ENCODE data around the gene KRTAP10-12.

The KRTAP10-12 gene

DNA sequence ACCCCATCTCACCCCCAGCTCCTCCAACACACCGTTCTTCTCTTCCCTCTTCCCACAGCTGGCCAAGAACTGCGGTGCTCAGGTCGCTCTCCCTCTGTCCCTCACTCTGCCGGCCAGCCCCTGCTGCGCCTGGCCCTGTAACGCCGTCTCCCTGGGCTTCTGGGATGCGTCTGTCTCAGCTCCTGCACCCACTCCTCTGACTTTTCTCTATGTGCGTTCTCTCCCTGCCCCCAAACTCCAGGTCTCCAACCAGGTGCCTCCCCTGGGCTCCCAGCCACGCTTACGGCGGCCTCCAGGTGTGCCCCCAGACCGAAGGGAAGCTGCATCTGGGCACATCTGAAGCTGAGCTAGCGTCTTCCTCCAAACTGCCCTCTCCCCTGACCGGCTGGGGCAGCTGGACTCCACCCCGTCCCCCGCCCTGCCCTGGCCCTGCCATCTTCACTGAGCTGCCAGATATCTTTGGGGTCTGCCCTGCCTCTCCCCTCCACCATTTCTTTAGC lies 2.6 kb downstream of the KRTAP10-12 start:
- no peak for DNase-seq

DNA sequence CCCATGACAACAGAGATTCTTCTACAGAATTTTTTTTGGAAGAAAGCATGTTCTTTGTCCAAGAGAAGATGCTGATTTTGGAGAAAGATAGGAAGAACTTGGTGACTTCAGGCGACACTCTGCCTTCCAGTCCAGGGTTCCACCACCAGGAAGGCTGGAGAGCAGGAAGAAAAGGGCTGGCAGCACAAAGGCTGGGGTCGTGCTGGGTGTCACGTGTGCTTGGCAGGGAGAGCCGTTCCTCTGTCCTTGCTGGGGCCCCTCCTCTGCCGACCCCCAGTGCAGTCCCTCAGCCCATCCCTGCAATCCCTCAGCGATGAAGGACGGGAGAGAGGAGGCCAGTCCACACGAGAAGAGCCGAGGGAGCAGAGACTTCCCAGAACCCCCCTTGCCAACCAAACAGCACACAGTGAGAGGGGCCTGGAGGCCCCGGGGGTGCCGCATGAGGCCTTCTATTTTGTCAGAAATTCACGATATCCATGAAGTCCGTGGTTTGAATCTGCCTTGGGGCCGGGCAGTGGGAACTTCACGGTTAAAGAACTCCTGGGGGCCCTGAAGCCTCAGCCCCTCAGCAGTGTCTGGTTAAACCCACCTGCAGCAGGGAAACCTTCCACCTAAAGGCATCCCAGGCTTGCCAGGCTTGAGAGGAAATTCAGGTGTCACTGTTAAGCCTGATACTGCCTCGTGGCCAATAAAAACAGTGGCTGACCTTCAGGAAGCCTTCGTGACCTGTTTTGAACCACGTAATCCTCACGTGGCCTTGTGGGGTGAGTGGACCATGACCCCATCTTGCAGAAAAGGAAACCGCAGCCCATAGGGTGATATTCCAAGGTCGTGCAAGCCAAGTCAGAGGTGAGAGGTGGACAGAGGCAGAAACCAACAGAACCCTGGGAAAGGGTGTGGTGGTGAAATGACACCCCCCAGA lies 3.4 kb downstream of the KRTAP10-12 start:
- DNase-seq: no peak

DNA sequence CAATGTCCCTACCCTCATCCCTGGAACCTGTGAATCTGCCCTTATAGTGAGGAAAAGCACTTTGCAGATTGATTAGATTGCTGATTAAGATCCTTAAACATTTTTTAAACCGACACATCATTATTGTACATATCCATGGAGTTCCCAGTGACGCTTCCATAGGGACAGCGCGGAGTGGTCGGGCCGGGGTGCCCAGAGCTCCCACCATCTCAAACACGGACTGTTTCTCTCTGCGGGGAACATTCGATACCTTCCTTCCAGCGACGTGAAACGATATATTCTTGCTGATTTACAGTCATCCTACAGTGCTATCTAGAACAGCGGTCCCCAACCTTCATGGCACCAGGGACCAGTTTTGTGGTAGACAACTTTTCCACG lies 4.0 kb downstream of the KRTAP10-12 start:
- no peak for DNase-seq

DNA sequence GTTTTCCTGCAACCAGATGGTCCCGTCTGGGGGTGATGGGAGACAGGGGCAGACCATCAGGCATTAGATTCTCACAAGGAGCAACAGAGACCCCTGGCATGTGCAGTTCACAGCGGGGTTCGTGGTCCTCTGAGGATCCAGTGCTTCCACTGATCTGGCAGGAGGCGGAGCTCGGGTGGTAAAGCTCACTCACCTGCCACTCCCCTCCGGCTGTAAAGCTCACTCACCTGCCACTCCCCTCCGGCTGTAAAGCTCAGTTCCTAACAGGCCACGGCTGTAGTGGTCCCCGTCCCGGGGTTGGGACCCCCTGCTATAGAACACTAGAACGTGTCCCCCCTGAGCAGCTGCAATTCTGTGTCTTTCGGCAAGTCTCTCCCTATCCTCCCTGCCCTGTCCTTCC lies 4.6 kb downstream of the KRTAP10-12 start:
- DNase-seq: no peak

- DNase-seq: no peak
Measured at GRCh38 chr21:44702111-44702972, 5.4 kb downstream of the KRTAP10-12 start.

DNA sequence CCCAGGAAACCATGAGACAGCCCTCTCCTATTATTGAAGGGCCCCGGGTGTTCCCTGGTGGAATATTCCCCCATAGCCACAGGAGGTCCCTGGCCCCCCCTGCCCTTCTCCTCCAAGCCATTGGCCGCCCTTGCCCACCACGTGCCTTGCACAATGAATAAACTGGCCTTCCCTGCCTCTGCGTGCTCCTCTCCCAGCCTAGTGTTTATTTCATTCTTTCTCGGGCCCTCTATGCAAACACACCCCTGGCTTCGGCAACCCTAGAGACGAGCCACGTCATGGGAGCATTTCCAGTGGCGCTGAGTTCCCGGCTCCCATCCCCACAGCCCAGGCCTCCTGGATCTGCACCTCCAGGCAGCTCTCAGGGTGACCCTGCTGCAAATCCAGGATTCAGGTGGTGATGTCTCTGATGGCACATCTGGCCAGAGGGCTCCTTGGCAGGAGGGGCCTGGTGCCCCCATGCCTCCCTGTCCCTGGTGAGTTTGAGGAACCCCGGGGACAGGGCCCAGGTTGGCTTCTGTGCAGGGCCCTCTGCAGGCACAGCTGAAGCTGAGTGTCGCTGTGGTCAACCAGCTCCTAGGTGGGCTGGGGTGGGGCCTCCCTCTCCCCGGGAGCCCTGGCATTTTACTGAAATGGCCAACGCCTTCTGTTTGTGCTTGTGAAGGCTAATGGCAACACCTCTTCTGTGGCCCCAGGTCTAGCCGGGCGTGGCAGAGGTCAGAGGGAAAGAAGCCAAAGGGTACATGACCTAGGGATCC lies 6.2 kb downstream of the KRTAP10-12 start:
- DNase-seq: peak; percentile 58

GRCh38 chr21:44703731-44704635 lies 7.0 kb downstream of the KRTAP10-12 start:
- no peak for DNase-seq

DNA sequence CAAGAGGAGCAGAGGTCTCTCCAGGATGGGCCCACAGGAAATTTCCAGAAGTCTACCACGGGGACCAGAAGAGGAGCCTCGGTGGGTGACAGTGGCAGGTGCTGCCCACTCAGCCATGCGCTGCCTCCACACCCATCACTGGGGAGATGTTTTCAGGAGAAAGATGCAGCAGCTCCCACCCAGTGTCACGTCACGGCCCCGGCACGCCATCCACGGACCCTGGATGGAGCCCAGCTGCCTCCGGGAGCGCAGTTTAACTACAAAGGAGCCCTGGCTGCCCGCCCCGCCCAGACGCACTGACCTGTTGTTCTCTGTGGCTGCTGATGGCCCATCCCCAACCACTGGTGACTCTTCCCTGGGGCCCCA lies 7.6 kb downstream of the KRTAP10-12 start:
- DNase-seq: no peak

DNA sequence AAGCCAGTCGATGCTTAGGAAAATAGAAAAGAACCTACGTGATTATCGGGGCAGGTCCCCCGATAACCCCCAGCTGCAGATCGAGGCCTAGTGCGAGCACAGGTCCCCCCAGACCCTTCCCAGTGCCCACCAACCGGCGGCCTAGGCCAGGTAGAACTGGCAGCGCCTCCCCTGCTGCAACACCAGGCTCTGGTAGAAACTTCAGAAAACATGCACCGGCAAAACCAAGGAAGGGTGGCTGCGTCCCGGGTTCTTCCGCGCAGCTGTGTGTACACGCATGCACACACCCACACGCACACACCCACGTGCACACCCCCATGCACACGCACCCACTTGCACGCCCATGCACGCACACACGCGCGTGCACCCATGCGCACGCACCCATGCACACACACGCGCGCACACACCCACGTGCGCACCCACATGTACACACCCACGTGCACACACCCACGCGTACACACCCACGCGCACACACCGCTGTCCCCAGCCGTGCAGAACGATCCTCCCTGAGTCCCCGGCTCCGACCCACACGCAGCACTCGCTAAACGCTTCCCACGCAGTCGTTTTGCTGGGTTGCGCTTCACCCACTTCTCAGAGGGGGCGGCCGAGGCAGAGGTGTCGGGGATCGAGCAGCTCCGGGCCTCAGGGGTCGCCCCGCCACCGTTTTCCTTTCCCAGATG lies 9.2 kb downstream of the KRTAP10-12 start:
- DNase-seq: no peak

DNA sequence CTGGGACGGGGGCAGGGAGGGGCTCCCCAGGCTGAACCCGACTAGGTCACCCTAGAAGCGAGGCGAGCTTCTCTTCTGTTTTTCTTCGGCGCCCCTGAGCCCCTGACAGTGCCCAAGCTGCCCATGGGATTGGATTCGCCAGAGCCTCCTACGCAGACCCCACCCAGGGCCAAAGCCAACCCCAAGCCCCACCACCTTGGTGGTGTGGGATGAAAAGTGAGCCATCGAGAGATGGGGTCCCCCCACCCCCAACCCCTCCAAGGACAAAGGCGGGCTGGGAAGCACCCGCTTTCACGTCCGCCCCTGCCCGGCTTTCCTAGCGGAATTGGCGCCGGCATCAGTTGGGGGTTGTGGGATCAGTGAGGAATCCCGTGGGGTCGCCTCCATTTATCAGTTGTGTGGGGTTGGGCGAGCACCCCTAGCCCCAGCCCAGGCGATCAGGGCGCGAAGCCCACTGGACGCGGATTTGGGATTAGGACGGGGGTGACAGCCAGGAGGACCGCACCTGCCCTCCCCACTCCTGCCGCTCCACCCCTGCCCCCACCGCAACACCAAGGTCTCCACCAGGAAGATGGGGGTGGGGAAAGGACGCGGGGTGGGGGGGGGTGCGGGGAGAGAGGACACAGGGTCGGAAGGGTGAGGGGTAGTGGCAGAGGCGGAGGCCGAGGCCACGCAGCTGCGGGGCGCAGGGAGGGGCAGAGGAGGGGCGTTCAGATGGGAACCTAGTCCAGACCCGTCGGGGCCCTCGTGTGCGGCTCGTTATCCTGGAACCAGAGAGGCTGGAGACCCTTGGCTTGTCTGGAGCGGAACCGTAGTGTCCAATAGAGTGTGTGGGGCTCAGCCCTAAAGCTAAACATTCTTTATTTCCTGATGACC lies 10.0 kb downstream of the KRTAP10-12 start:
- no peak for DNase-seq

- no peak for DNase-seq
Measured at GRCh38 chr21:44708213-44708865, 11.4 kb downstream of the KRTAP10-12 start.

- DNase-seq: no peak
Measured at GRCh38 chr21:44708866-44709425, 12.0 kb downstream of the KRTAP10-12 start.

DNA sequence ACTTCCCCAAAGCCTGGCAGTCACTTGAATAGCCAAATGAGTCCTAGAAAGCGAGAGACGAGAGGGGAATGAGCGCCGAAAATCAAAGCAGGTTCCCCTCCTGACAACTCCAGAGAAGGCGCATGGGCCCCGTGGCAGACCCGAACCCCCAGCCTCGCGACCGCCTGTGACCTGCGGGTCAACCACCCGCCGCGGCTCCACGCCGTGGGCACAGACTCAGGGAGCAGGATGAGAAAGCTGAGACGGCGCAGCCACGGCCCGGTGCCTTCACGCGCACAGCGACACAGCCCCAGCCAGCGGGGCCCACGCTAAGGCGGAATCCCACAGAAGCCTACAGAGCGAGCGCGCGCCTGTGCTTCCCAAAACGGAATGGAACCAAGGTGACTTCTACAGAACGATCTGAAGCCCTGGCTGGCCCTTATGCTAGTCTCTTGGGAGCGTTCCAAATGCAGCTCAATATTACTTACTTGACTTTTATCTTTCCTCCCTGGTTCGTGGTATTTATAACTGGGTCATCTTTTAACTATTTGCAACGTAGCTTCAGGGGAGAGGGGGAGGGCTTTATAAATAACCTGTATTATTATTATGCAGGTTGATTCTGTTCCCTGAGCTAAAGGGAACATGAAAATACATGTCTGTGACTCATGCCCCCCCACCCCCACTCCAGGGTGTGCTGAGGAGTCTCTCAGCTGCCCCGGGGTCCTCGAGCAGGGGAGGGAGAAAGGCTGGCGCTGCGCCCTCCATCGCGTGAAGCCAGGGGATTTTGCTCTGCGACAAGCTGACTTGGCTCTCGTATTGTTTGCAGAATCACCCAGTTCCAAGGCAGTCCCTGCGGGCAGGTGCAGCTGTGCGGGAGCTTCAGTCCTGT lies 12.7 kb downstream of the KRTAP10-12 start:
- peak; percentile 51 for DNase-seq

DNA sequence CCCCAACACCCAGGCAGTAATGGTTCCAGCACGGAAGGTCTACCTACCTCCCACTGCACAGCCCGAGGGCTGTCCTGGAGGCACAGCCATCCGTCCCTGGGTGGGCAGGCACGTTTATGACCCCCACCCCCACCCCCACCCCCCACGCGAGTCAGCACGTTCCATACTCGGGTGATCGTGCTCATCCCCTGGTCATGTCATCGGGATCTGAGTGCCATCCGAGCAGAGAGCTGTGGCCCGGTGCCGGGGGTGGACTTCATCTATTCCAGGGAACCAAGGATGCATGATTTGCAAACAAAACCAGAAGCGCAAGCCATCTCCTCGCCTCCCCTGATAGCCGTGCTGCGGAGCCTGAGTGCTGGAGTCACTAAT lies 13.3 kb downstream of the KRTAP10-12 start:
- DNase-seq: no peak

DNA sequence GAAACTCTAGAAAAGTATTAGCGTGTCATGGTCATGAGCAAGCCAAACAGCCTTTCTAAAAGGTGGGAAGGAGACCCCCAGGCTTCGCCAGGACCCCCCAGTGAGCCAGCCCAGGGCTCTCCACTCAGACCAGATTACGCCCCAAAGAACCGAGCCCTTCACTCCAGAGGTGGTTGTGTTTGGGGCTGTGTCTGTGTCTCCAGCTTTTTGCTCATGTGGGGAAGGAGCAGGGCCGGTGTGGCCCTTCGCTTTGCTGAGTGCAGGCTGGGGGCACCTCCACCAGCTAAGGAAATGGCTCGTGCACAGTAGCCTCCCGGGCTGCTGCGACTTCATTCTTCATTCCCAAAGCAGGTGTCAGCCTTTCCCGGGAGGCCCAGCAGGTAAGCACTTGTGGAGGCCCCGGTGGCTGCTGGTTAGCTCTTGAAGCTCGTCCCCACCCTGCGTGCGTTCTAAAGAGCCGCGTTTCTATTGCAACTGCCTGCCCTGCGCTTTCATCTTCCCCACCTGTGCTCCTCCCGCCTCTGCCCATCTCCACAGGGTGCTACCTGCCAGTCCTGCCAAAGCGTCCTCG lies 13.9 kb downstream of the KRTAP10-12 start:
- peak; percentile 96 for DNase-seq

GRCh38 chr21:44711327-44712202 lies 14.6 kb downstream of the KRTAP10-12 start, which contains the start of gene TSPEAR:
Gene TSPEAR (minus strand): TSS chr21:44711572. CDS start chr21:44711514, 58 bp downstream.
- DNase-seq: peak; percentile 79

All from NCI-H510A (cell line).